ENCODE data around the gene SCNN1A. TPM values are rescaled to one million over a fixed set of nuclear protein-coding genes. Genes with fewer than 3 reads are reported as not detected.

Gene SCNN1A
- total RNA-seq, 1 experiment from 2014 or later: 118 TPM

DNA sequence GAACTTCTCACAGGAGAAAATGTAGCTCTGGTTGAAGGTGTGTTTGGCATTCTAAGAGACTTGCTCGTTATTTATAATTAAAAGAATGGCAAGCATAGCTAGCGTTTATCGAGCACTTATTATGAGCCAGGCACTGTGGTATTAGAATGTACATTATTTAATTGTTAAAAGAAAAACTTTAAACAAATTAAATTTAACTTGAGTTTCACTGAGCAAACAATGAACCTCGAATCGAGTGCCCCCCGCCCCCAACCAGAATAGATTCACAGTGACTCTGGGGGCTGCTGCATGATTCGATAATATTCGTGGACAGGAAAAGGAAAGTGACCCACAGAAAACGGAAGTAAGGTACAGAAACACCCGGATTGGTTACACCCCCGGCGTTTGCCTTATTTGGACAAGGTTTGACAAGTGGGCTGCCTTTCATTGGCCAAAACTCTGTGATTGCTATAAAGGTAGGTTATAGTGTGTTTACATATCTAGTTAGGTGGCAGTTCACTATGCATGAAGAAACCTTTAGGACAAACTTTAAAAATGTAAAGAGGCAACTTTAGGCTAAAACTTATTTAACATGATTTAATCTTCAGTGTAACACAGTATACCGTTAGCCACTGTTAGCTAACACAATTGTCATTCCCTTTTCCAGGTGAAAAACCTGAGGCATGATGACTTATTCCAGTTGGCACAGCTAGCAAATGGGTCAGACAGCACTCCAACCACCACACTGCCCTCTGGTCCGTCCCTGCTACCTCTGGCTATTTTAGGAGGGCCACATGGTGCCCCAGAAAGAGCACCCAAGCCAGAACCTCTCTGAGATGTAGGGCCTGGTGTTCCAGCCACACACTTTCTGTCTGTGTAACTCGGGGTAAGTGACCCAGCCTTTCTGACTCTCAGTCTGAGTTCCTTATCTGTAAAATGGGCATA, 7.1 kb downstream of the SCNN1A start:
- peak overlapping the region; percentile 24 to 49 for H3K4me3 ChIP-seq (replicated peaks in 1 of 2; ENCODE audit: low read depth in 1 of 2, low read length in 2 of 2)

More for the DNA sequence above, 7.1 kb downstream of the SCNN1A start:
- ChIA-PET CTCF (interaction anchor here (1.2 to 1.4 kb wide), 3 partner anchors 9 to 42 kb away, joined by 3 to 4 read pairs (median 4); no protein-coding TSS in a partner anchor), RAD21 (ENCODE audit: low non-redundant PET in 1 of 2, low total read pairs in 2 of 2, uncharacterized antibody in 2 of 2, unreplicated experiment in 2 of 2) (interaction anchor here in 1 of 2 experiments (0.6 kb wide), 1 partner anchor 41 kb away, joined by 4 read pairs; no protein-coding TSS in a partner anchor), POLR2A (interaction anchor here (1.1 to 1.2 kb wide), 3 partner anchors 32 to 166 kb away, joined by 4 to 5 read pairs (median 4); partner anchors contain the start of genes GAPDH and VAMP1)
- Histone ChIP-seq H3K27ac (ENCODE audit: low read depth, low read length) (peak overlapping the region; percentile 100), H3K4me2 (ENCODE audit: low read length) (peak overlapping the region; percentile 72), H3K9me3 (ENCODE audit: control insufficient read depth in 1 of 2, insufficient read depth in 1 of 2, low read depth in 1 of 2, low read length in 2 of 2) (no peaks in the 10 kb centered on the region), H3K9ac (ENCODE audit: low read length) (peak overlapping the region; percentile 70), H3K36me3 (ENCODE audit: control insufficient read depth in 1 of 2, insufficient read depth in 2 of 2, low read length in 2 of 2) (peaks cover 0 to 15% of the 10 kb centered on the region in 2 experiments; a peak in 1 of 4 replicates), H3K79me2 (ENCODE audit: insufficient read depth, low read length) (peaks cover 75% of the 10 kb centered on the region), H4K20me1 (ENCODE audit: insufficient read depth) (no peaks in the 10 kb centered on the region), H2AFZ (ENCODE audit: low read depth, low read length, poor library complexity, severe bottlenecking) (no peak overlapping the region), H3K4me1 (ENCODE audit: control insufficient read depth in 1 of 2, insufficient read depth in 2 of 2, low read length in 2 of 2) (peaks cover 68 to 99% of the 10 kb centered on the region in 2 experiments), H3K27me3 (ENCODE audit: insufficient read depth, low read length) (no peaks in the 10 kb centered on the region), H3K9me2 (ENCODE audit: insufficient read depth) (no peaks in the 10 kb centered on the region)
- no peak for TF ChIP-seq RAD21 (IDR thresholded peaks at IDR 0.05; ENCODE audit: low read depth)
- no peak for TF ChIP-seq EGR1 (IDR thresholded peaks at IDR 0.05; ENCODE audit: low read depth)
- TF ChIP-seq TCF7L2 (IDR thresholded peaks at IDR 0.05; ENCODE audit: borderline replicate concordance, extremely low read depth, insufficient read depth, insufficient read length): no peak
- TF ChIP-seq, protein P1, sequence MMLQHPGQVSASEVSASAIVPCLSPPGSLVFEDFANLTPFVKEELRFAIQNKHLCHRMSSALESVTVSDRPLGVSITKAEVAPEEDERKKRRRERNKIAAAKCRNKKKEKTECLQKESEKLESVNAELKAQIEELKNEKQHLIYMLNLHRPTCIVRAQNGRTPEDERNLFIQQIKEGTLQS (IDR thresholded peaks at IDR 0.05): no peak
- TF ChIP-seq SP1 (IDR thresholded peaks at IDR 0.05; ENCODE audit: low read depth): no peak
- TF ChIP-seq YY1 (IDR thresholded peaks at IDR 0.05; ENCODE audit: extremely low read depth, insufficient replicate concordance, low read depth, low read length): no peak
- no peak for TF ChIP-seq POLR2AphosphoS5 (IDR thresholded peaks at IDR 0.05; ENCODE audit: low read depth, low read length)
- TF ChIP-seq SRF (IDR thresholded peaks at IDR 0.05; ENCODE audit: low read depth): no peak
- TF ChIP-seq JUND (IDR thresholded peaks at IDR 0.05): no peak
- TF ChIP-seq, protein P2, sequence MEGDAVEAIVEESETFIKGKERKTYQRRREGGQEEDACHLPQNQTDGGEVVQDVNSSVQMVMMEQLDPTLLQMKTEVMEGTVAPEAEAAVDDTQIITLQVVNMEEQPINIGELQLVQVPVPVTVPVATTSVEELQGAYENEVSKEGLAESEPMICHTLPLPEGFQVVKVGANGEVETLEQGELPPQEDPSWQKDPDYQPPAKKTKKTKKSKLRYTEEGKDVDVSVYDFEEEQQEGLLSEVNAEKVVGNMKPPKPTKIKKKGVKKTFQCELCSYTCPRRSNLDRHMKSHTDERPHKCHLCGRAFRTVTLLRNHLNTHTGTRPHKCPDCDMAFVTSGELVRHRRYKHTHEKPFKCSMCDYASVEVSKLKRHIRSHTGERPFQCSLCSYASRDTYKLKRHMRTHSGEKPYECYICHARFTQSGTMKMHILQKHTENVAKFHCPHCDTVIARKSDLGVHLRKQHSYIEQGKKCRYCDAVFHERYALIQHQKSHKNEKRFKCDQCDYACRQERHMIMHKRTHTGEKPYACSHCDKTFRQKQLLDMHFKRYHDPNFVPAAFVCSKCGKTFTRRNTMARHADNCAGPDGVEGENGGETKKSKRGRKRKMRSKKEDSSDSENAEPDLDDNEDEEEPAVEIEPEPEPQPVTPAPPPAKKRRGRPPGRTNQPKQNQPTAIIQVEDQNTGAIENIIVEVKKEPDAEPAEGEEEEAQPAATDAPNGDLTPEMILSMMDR (IDR thresholded peaks at IDR 0.05 in 2 of 3, conservative IDR thresholded peaks at IDR 0.05 in 1 of 3; ENCODE audit: borderline replicate concordance in 1 of 3, insufficient read depth in 1 of 3, low read depth in 2 of 3, low read length in 2 of 3): no peak
- no peak for TF ChIP-seq ZNF274 (IDR thresholded peaks at IDR 0.05; ENCODE audit: low read depth, low read length)
- TF ChIP-seq FOSL1 (IDR thresholded peaks at IDR 0.05; ENCODE audit: low read depth): no peak
- no peak for TF ChIP-seq SIN3A (IDR thresholded peaks at IDR 0.05; ENCODE audit: low read depth)
- TF ChIP-seq EZH2phosphoT487 (IDR thresholded peaks at IDR 0.05; ENCODE audit: borderline replicate concordance): no peak
- TF ChIP-seq, protein P3, sequence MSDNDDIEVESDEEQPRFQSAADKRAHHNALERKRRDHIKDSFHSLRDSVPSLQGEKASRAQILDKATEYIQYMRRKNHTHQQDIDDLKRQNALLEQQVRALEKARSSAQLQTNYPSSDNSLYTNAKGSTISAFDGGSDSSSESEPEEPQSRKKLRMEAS (IDR thresholded peaks at IDR 0.05): no peak
- ATAC-seq (no peak), DNase-seq (ENCODE audit: low read depth, low spot score) (no peak)
- intact Hi-C loops (cut with micrococcal nuclease): no loop called here
- BruUV-seq (replicated peaks): no TSS peak
